HG02623 (cell line): ENCODE measurements around the gene MPV17.
"Not testable (repeated sequence)": the region's sequence is repeated elsewhere in the genome, so short reads cannot be mapped to it uniquely, and the experiment has no call there.

ENCODE experiments used
- ATAC-seq: cut with Tn5 transposase; IDR thresholded peaks from one replicate; pipeline ENCODE4 v1.9.1; 2021; ENCODE audit warnings: moderate library complexity; ENCODE audit not compliant: unreplicated experiment

MPV17 gene

DNA sequence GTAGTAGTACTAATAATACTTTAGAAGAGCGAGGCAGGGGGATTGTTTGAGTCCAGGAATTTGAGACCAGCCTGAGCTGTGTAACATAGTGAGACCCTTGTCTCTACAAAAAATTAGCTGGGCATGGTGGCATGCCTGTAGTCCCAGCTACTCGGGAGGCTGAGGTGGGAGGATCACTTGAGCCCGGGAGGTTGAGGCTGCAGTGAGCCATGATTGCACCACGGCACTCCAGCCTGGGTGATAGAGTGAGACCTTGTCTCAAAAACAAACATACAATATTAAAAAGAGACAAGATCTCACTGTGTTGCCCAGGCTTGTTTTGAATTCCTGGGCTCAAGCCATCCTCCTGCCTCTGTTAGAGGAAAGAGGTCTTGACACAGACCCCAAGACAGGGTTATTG, 22.3 kb downstream of the MPV17 start:
- not testable (repeated sequence) for ATAC-seq

DNA sequence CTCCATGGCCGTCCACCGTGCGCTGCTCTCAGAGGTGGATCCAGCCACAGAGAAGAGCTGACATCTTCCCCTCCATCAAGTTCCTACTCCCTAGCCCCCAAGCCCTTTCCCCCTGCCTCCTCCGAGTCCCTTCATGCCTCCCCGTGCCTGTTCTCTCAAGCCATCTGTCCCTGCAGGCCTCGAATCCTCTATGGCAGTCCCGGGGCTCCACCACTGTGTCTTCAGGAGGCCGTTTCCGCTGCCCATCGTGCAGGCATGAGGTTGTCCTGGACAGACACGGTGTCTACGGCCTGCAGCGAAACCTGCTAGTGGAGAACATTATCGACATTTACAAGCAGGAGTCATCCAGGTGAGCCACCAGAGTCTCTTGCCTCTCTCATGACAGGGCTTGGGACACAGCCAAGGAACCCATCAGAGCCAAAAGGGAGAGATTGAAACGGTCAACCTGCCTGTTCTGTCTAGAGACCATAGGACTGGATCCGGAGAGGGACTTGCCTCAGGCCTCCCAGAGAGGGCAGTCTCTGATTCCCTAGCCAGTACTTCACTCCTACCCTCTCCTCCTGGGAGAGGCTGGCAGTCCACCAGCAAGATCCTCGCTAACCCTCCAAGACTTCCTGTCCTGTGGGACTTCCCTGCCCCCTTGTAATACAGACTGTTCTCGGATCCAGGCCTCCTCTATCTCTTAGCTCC, 24.4 kb downstream of the MPV17 start:
- ATAC-seq: no peak

DNA sequence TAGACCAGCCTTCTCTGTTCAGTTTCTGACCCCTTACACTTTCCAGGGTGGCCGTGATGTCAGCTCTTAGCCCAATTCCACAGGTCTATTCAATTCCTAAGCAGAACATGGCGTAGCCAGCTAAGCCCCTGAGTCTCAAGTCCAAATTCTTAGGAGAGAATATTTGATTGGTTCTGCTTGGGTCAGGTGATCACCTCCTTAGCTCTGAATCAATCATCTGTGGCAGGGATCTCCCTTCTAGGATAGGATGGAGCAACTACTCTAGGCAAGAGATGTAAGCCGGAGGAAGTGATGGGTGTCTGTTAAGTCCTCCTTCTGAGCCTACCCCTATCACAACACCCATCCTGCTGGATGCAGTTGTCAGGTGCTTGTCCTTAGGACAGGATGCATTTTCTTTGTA, 25.7 kb downstream of the MPV17 start:
- no peak for ATAC-seq

DNA sequence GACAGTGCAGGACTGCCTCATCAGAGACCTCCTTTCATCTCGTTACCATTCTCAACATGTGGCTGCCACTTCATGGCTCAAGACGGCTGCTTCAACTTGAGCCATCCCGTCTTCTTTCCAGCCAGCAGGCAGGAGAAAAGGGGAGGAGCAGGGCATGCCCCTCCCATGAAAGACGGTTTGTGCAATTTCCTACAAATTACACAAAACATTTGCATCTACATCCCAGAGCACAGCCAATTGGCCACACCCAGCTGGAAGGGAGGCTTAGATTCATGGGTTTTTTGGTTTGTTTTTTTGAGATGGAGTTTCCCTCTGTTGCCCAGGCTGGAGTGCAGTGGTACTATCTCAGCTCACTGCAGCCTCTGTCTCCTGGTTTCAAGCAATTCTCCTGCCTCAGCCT, 26.4 kb downstream of the MPV17 start:
- no peak for ATAC-seq

DNA sequence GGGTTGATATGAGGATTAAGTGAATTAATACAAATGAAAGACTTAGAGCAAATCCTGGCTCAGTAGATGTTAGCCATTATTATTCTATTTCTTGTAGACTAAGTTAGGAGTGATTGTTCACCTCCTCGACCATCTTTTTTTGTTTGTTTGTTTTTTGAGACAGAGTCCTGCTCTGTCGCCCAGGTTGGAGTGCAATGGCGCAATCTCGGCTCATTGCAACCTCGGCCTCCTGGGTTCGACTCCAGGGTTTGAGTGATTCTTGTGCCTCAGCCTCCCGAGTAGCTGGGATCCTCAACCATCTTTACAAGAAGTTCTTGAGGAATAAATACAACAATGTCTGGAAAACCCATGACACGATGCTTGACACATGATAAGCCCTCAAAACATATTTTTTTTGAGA, 28.0 kb downstream of the MPV17 start:
- no peak for ATAC-seq

DNA sequence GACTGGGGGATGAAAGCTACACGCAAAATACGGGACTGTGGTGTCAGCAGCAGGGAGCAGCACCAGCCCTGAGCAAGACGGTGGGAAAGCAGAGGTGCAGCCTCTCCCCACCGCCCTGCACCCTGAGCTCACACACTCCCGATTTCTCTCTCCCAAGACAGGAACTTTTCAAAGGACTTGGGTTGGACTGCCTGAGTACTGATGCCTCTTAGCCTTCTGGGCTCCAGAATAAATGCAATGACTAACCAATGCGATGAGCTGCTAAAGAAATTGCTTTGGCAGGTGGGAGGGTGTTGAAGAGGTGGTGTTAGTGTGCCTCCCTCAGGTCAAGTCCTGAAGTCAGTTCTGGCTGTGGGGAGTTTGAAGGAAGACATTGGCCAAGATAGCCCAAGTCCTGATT, 31.0 kb downstream of the MPV17 start:
- no peak for ATAC-seq

DNA sequence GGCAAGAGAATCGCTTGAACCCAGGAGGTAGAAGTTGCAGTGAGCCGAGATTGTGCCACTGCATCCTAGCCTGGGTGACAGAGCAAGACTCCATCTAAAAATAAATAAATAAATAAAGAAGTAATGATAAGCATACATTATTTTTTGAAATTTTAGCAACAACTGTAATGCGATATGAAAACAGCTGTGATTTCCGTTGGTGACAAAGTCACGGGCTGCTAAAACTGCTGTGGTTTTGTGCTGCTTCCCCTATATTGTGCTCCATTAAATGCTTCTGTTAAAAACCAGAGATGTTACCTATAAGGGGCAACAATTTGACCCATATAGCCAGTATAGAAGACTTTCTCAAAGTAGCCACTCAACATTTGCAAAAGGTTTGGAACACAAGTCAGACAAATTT, 32.3 kb downstream of the MPV17 start:
- ATAC-seq: no peak

DNA sequence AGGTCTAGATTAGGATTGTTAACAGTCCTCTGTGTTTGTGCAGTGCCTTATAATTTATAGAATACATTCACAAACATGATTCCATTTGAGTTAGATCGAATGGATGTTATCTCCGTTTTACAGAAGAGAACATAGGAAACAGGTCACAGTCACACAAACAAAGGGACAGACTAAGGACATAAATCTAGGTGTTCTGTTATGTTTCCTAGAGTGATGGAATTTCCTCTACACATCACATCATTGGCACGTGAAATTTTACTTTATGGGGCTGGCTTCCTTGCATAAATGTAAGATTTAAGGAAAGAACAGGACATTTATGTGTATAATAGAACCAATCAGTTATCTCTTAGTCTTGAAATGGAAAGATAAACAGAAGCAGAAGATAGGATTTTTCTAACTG, 34.3 kb downstream of the MPV17 start:
- no peak for ATAC-seq

DNA sequence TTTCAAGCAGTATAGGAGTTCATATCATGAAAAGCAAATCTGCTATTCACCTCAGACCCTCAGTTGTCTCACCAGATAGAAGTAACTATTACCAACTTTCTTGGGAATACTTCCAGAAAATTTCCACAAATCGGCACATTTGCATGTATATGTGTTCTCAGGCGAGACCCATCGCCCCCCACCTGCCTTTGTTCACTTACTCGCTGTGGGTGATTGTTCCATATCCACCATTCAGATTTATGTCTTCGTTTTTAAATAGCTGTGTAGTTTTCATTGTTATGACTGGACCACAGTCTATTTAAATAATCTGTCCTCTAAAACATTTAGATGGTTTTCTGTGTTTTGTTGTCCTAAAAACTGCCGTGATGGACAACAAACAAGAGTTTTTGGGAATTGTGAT, 37.4 kb downstream of the MPV17 start:
- ATAC-seq: no peak

DNA sequence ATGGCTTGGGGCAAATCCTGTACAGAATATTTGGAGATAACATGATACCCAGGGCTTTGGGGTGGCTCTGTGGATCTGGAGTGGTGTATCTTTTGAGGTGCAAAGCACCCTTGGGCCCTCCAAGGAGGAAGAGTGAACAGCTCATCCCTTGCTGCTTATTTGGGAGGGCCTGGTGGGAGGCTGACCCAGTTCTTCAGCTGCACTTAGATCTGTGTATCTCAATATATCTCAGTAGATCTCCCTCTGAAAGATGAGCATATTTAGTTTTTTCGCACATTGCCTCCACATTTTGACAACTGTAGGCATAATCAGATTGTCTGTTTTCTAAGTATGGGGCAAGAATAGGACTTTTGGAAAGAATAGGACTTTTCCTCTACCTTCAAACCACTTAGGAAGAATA, 37.9 kb downstream of the MPV17 start:
- no peak for ATAC-seq

DNA sequence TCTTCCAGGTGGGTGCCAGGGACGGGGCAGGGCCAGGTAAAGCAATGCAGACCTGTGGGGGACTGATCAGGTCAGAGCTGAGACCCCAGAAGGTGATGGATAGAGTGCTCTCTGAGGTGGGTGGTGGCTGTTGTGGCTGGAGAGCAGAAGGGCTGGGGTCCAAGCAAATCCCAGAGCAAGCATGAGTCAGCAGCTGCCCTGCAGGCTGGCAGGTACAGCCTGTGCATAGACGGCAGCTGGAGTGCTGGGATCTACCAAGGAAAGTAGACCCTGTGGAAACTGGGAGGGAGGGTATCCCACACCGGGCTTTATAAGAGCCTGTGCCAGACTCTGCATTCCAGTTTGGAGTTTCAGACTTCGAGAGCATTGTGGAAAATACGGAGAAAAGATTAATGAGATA, 40.0 kb downstream of the MPV17 start:
- no peak for ATAC-seq

DNA sequence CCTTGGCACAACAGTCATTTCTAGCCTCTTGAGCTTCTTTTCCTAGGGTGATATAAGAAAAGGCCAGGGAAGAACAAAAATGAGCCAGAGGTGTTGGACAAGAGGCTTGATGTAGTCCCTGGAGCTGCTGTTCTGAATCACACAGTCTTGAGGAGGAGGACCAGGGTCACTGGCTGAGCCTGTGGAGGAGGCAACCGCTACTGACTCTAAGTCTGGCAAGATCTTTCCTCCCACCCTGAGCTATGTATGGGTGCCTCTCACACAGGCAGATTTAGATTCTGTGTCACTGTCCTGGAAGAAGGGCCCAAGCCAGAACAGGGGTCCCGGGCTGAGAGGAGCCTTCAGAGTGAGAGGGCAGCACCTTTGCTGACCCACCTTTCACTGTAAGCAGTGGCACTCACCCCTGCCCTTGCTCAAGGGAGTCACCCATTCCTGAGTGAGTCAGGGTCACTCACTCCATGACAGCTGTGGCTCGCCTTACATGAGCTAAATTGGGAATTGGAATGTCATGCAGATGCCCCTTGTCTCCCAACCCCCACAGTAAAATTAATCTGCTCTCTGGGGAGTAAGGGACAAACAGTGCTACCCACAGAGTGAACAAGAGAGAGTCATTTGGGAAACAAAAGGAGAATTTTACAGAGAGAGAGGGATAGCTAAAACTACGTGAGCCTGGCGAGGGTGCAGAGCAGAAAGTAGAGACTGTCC, 40.9 kb downstream of the MPV17 start, which contains the start of gene TRIM54:
TSS of gene TRIM54 (plus strand) at position 575 of the 705 bp plus-strand sequence. CDS start 303 bp downstream, outside the sequence.
- no peak for ATAC-seq

DNA sequence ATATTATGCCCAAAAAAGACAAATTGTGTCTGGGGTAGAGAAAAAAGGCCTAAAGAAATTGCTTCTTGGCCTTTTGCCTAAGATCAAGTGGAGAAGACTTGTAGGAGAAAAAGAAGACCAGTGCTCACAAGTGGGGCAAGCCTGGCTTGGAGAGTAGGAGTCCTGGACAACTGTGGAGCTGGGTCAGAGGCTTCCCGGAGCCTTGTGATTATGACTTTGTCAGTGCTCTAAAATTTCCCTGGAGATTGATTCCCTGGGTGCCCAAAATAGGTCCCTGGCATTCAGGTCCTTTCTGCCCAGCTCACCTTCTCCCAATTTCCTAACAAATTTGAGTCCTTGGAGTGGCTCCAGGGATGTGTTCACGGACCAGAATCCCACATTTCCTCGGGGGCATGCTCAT, 41.5 kb downstream of the MPV17 start:
- no peak for ATAC-seq

DNA sequence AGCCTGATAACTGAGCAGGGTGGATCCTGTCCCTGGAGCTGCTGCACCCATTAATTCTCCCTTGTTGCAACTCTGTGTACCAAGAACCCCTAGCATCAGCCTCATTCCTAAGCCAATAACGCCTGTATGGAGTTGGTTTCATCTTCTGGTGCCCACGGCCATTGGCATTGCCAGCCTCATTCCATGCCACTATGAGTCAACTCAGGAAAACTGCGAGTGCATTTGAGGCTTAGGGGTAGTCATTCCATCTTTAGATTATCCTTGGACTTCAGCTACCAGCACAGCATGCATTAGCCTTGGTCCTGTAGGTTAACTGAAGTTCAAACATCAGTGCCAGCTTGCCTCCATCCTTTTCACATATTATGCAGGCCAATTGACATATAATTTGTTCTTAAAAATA, 42.1 kb downstream of the MPV17 start:
- no peak for ATAC-seq

DNA sequence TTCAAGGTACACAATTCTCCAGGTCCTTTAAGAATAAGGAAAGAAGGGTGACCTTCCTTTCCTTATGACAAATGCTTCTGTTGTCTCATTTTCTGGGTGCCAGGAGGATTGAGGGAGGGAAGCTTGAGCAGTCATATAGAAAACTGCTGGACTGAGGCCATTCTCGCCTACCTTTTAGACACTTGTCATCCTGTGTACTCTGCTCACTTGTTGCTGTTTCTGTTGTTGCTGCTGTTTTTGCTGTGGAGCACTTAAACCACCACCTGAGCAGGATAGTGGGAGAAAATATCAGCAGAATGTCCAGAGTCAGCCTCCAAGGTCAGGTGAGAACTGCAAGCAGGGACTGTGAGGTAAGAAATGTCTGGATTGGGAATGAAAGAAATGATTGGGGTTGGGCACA, 44.9 kb downstream of the MPV17 start:
- no peak for ATAC-seq

DNA sequence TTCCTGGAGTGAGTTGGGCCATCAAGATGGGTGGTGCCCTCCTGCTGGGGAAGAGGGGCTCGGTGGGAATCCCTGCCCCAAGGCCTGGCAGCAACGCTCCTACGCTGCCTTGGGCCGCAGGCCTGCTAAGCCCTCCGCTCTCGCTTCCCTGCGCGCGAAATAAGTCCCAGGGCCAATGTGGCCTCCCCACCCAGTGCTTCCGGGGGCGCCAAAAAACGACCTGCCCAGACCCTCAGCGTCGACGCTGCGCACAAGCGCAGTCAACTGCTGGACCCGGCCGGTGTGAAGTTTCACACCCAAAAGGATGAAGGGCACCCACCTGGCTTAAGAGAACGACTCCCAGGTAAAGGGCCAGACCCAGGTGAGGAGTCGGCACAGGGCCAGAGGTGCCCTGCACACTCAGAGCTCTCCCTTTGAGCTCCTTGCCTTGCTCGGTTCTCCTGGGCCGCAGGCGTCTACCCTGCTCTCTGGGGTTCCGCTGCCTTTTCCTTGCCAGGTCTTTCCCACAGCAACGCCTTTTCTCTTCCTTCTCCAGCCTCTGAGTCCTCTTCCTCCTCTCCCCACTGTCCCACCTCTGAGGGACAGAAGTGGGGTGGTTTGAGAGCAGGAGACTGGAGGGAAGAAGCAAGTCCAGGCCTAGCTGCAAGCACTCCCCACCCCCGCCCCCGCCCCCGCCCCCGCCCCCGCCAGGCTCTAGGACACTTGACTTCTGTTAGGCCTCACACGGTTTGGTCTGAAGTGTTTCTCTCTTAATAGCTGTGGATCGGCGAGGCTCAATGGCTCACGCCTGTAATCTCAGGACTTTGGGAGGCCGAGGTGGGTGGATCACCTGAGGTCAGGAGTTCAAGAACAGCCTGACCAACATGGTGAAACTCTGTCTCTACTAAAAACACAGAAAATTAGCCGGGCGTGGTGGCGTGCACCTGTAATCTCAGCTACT, 47.4 kb downstream of the MPV17 start, which contains the start of gene DNAJC5G:
TSS of gene DNAJC5G (plus strand) at position 223 of the 940 bp plus-strand sequence. CDS start 1,296 bp downstream, outside the sequence.
- ATAC-seq: no peak

DNA sequence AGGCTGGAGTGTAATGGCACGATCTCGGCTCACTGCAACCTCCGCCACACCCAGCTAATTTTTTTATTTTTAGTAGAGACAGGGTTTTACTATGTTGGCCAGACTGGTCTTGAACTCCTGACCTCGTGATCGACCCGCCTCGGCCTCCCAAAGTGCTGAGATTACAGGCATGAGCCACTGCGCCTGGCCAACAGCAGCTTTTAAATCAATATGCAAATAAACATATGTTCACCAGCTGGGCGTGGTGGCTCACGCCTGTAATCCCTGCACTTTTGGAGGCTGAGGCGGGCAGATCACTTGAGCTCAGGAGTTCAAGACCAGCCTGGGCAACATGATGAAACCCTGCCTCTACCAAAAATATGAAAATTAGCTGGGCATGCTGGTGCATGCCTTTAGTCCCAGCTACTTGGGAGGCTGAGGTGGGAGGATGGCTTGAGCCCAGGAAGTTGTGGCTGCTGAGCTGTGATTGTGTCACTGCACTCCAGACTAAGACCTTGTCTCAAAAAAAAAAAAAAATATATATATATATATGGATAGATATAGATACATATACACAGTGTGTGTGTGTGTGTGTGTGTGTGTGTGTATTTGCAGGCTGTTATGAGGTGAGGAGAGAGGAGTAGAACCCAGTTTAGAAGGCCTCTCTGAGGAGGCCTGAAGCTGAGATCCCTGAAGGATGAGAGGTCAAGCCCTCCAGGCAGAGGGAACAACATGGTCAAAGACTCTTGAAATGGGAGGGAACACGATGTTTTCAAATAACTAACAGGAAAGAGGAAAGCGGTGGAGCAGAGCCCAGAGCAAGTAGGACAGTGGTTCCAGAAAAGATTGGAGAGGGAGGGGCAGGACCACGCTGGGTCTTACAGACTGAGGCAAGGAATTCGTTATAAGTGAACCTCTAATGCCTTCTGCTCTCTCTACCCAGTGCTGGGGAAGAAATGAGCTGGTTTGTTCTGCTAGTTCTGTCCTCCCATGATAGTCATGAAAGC, 50.1 kb downstream of the MPV17 start:
- not testable (repeated sequence) for ATAC-seq

DNA sequence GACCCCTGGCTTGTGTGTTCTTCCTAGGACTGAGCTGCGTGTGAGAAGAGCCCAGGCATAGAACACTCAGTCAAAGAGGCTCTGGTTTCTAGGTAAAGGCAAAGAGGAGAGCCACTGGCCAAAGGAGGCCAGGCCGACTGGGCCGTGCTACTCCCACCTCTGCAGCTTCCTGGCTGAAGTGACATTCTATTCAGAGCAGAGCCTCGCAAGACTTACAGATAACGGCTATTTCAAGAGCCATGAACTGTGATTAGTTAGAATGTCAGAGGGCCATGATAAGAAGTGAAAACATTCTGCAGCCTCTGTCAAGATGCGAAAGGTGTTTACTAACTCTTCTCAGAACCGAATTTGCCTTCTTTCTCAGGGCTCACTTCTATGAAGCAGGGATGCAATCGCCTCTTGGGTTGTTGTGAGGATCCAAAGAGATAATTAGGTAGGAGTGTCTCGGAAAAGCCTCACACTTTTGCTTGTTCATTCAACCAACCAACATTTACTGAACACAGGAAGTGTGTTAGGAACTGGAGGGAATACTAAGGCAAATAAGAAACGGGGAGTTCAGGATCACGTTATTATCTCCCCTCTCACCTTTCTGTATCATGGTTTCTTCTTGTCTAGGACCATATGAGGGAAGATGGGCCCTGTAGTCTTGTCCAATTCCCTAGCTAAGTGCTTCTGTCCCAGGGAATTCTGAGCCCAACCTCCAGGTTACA, 51.1 kb downstream of the MPV17 start:
- no peak for ATAC-seq

DNA sequence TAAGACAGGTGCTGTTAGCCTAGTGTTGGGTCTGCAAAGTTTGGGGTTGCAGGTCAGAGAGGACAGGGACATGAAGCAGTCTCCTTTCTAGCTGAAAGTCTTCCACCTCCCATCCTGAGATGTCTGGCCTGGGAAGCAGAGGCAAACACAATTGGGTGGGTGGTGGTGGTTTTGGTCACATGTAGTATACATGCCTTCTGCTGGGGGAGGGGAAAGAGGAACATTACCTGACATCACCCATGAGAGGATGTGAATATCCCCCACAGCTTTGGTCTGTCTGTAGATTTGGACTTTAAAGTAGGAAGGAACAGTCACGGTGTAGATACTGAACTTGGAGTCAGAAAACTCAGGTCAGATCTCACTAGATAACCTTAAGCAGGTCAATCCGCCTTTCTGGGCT, 52.2 kb downstream of the MPV17 start:
- no peak for ATAC-seq

DNA sequence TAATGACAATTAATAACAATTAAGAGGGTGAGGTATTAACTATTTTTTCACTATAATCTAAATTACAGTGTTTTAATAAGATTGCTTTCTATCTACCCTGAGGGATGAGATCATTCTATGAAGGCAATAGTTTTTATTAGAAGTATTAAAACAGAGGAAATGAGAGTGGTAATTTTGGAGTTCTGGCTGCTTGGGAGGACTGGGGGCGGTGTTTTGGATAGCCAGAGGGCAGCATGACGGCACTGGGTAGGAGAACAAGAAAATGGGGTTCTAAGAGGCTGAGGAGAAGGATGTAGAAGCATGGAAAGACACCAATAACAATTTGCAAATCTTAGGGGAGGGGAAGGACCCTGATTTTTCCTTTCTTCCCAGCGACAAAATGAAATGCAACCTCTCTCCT, 52.8 kb downstream of the MPV17 start:
- ATAC-seq: no peak
